GM21619 (cell line): Measurements from ENCODE around the gene USP6NL.

ENCODE experiments used
- ATAC-seq: cut with Tn5 transposase; IDR thresholded peaks from one replicate; pipeline ENCODE4 v1.9.1; 2021; ENCODE audit not compliant: unreplicated experiment

USP6NL gene

DNA sequence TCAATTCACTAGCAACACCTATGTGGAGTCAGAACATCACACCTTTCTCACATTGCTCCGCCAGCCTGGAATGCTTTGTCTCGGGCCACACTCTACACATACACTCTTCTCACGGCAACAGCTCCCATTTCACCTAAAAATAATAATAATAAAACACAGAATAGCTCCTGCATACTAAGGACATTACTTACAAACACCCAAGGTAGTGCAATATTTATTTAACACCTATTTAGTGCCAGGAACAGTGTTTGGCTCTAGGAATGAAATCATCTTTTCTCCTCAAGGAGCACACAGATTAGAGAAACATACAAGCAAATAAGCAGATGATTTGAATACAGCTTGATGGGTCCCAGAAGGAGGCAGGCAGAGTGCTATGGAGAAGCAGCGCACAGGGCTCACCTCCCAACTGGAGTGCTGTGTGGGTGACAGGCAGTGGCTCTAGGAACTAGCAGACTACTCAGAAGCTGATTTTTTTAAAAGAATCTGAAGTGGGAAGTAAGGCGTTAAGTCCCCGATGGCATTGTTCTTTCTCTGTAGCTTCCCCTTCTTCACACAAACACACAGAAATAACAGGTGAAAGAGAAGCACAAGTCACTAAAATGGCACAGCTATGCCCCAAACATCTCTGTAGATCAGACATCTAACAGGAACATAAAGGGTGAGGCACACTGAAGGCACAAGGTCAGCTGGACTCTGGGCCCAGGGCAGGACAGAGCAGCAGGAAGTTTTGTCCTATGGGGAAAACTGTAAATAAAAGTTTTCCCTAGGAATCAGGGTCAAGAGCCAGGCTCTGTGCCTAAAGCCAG, 16.7 kb downstream of the USP6NL start:
- ATAC-seq: no peak

DNA sequence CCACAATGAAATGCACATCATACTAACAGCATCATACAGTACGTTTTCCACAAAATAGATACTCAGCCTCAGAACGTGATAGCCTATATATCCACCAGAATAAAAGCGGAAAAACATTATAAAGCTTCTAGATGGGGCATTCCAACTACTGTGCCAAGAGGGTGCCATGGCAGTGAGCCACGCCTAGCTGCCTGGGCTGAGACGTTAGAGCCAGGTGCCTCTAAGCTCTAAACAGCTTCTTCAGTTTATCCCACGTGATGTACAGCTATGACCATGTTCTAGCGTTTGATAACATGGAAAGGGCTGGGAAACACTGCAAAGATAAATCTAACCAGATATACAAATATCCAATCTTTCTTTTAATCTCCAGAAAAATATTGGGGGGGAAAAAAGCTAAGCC, 17.8 kb downstream of the USP6NL start:
- ATAC-seq: no peak

DNA sequence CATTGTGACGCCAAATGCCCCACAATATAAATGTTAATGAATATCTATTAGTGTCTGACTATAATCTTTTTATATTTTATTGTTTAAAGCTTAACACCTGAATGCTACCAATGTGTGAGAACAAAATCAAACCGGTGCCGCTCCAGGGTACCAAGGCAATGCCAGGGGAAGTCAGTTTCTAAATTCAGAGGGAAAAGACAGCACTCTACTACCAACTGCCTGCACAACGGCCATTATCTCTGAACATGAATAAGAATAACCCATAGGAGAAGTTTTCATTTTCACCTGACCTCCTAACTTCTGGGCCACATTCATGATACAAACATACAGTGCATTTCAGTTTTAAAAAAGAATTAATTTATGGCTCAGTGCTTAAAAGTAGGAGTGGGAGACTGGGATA, 21.7 kb downstream of the USP6NL start:
- no peak for ATAC-seq

DNA sequence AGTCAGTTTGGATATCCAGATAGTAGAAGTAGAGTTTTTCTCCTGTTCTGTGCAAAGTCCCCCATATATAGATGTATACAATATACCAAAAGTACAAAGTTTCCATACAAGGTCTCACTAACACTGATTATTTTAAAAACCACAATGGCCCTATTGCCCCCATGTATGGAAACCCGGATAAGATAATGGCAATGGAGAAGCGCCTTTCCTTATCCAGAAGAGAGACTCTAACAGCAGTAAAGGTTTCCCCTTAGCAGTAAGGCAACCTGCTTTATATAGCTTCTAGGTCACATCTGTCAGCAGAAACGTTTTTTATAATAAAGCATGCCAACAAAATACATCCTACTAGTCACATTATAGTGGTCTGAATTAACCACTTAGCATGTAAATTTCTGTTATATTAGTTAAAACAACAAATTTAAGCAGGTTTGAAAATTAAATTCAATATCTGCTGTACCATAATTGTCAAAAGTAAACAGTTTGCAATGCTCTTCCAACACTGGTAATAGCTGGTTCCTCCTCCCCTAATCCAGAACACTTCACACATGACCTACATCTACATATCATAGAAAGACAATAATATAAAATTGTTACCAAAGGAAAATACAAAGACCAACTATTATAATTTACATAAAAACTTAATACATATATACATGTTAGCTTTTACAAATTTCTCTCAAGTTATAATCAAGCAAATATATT, 22.4 kb downstream of the USP6NL start:
- ATAC-seq: no peak

DNA sequence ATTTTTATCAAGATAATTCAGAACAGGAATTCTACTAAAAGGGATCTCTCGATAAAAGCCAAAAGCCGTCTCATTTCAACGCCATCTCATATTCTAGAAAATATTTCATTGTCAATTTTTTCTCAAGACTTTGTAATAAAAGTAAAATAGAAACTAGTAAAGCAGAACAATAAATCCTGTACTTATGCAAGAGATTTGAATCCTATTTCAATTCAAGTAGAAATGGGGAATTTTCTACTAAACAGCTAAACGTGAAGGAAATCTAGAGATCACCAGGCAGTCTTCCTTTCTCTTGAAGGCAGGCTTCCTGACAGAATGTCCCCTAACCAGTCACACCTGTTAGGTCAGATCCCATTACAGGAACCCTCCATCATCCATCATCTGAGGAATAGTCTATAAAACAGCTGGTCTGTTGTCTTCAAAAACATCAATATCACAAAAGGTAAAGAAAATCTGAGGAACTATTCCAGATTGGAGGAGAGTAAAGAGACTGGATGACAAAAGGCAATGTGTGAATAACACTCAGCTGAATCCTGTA, 23.7 kb downstream of the USP6NL start:
- ATAC-seq: no peak

DNA sequence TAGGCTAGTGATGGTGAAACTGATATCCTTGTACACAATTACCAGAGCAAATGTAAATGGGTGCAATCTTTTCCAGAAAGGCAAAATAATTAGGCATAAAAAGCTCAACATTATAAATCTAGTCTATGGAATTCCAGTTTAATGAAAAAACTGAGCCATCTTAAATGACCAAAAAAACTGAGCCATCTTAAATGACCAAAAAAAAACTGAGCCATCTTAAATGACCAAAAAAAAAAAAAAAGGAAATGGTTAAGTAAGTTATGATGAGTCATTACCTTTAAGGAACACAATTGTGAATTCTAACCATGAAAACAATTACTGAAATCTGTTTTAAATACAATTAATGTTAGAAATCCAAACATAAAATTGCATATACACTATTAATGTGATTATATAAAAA, 25.3 kb downstream of the USP6NL start:
- ATAC-seq: no peak

DNA sequence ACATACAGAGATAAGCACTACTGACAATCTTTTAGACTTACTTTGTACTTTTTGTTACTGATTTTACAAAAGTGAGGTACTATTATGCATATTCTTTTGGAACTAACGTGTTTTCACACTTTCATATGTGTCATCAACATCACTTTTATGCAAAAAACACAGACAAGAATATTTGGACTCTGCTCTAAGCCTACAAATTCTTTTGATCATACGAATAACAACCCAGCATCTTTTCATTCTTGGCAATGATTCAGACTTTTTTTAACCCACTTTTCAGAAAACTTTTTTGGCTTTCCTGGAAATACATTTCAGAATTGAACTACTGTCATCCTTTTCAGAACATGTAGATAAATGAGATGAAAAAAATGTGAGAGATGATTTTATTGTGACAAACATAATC, 30.2 kb downstream of the USP6NL start:
- ATAC-seq: no peak

DNA sequence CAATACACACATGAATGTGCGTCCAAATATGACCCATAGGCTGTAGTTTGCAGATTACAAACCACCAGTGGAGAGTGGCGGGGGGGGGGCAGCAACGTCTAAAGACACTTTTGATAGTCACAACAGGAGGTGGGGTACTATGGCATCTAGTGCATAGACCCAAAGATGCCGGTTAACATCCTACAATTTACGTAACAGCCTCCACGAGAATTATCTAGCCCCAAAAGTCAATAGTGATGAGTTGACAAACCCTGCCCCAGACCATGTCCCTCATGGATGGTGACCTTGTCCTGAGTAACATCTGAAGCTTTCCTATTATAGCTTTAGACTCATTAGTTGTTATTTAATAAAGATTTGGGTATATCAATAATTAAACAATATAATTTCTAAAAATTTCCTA, 31.6 kb downstream of the USP6NL start:
- ATAC-seq: no peak

DNA sequence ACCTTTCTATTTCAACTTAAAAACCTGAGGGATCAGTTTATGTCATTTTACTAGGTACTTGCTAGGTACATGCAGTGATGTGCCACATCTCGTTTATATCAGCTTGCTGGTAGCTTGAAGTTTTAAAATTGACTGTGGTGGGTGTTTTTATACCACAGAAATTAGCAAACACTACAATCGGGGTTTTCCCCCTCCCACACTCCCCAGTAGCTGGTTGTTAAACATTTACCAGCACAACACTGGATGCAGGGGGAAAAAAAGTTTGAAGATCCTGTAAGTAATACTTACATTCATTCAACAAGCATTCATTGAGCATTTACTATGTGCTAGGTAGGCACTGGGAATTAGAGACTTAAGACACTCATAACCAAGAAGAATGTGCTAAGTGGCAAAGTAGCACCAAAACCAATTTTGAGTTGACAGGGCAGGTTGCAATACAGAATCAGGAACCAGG, 32.6 kb downstream of the USP6NL start:
- peak; percentile 56 for ATAC-seq

DNA sequence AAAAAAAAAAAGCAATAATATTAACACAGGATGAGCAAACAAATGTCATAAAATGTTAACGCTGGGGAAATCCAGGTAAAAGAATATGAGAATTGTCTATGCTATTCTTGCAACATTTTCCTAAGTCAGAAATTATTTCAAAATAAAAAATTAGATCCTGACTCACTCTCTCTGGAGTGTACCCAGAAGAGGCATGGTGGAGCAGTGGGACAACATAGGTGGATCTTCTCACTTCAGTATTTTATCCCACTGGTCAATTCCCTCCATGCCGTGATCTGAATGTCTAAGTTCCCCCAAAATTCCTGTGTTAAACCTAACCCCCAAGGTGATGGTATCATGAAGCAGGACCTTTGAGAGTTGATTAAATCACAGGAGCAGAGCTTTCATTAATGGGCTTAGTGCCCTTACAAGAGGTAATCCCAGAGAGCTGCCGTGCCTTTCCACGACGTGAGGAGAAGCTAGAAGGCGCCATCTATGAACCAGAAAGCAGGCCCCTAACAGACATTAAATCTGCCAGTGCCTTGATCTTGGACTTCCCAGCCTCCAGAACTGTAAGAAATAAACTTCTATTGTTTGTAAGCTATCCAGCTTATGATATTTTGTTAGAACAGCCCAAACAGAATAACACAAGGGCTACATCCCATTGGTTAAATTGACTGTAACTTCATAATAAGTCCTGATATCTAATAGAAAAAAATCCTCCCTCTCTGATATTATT, 35.2 kb downstream of the USP6NL start:
- no peak for ATAC-seq

DNA sequence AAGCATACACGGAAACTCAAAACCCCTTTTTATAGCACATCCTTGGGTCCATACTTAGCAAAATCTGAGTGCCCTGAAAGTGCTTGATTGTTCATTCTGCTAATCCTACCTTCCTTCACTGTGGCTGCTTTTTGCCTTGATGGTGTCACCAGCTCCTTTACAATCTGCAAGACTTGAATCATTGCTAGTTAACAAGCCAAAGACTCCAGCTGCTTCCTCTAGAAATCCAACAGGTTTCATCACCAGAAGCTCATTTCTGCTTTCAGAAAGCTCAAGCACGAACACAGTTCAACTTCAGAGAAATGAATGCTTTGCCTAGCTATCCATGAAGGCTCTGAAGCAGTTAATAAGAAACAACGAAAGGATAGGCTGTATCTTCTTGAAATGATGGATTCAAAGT, 38.0 kb downstream of the USP6NL start:
- ATAC-seq: peak; percentile 62

DNA sequence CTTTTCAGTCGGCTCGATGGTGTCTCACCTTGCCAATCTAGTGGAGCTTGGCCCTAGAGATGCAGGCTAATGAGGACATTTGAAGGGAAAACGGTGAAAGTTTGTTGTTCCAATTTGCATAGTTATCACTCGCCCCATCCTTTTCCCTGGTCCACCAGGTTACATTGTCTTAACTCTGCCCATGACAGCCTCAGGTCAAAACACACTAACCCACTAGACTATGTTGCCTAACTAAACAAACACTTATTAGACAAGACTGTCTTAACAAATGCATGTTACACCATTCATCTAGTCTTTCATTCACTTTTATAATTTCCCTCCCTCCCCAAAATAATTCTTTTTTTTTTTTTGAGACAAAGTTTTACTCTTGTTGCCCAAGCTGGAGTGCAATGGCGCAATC, 40.7 kb downstream of the USP6NL start:
- no peak for ATAC-seq

DNA sequence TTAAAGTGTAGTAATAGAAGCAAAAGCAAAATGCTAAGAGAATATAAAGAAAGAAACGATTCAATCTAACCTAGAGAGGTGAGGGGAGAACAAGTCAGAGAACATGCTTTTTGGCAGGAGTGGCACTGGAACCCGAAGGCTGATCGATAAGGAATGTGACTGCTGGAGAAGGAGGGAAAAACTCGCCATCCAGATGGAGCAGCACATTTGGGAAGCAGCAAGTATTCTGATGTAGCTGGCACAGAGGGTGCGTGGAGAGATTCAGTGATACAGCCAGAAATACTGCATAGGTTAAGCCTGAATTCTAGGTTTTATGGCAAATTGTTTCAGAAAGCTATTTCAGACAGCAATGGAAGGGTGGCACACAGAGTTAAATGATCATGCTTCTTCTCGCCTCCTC, 42.0 kb downstream of the USP6NL start:
- ATAC-seq: no peak

DNA sequence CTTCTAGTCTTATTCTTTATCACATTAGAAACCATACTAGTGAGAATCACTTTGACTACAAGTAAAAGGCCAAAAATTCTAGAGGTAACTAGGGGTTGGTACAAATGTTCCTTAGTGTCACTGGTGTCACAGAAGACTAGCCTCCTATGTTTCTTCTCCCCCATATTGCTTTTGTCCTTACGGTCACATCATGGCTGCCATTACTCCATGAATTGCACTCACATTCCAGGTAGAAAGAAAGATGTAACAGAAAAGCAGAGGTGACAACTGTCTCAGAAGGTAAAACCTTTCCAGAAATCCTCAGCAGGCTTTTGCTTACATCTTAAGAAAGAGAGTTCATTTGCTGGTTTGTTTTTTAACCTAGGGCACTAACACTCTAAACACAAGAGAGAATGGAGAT, 42.9 kb downstream of the USP6NL start:
- no peak for ATAC-seq

DNA sequence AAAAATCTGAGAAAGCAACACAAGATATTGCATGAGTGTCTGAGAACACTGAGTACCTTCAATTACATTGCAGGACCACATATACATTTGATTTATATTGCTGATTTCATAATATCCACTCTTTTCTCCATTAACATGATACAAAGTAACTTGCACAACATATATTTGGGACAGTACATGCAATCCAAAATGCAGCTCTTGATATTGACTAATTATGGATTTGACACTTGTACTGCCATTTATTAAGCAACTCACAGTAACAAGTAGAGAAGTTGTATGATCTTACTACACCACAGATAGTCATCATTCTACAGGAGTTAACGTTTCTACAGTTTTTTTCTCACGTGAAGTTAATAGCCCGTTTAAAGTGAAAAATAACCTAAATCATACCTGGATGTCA, 46.7 kb downstream of the USP6NL start:
- no peak for ATAC-seq

DNA sequence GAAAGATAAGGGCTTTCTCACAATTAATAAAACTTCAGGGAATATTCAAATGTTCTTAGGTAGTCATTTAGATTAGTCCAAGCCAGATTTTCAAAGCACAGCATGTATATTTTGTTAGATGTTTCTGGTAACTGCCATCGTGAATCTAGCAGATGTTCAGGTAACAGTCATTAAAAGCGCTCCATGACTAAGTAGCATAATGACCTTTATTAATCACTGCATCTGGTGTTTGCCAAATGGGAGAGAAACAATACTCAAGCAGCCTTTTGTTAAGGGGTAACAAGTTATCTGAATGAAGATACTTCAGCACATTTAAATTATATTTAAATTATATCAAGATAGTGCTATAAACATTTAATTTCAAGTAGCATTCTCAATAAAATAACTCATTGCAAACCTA, 47.5 kb downstream of the USP6NL start:
- no peak for ATAC-seq

DNA sequence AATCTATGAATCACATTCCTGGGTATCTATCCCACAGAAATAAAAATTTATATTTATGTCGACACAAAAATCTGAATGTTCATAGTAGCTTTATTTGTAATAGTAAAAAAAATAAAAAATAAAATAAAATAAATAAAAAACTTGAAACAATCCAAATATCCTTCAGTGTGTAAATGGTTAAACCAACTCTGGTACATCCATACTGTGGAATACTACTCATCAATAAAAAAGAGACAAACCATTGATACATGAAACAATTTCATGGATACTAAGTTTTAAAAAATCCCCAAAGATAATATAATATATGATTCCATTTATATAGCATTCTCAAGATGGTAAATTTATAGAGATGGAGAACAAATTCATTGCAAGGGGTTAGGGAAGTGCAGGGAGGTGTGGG, 48.6 kb downstream of the USP6NL start:
- no peak for ATAC-seq

DNA sequence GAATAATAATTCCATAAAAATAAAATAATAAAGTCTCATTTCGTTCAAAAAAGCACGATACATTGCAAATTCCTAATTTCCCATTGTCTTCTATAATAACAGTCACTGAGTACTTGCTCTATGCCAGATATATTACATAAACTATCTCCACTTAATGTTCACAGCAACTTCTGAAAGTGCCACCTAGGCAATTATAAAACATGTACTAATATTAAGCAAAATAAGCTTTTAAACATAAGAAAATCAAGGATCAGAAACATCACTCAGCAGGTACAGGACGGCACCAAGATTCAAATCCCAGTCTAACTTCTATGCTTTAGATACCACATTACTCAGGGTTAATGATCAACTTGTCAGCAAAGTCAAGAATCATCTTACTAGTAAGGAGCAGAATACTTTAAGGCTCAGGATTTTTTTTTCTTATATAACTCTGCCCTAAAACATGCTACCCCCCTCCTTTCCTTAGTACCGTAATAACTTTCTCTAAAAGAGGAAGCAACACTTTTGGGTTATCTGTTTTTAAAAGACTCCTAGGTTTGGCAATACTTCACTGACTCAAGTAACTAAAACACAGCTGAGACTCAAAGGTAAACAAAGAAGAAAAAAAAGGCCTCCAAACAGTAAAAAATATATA, 51.3 kb downstream of the USP6NL start:
- peak; percentile 86 for ATAC-seq

DNA sequence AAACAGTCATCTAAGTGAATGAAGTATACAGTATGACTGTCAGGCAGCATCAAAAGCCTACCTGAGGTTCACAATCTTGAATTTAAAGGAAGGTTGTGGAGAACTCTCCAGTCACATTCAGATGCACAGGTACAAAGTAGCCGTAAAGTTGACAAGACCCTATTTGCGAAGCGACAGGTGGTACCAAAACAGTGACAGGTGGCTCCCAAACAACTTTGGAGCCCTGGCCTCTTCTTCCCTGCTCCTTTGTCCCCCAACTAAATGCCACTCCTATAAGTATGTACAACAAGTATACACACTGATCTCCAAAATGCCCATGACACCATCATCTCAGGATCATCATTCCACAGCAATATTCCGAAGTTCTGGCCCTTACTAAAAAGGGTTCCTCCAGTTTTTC, 53.5 kb downstream of the USP6NL start:
- no peak for ATAC-seq

DNA sequence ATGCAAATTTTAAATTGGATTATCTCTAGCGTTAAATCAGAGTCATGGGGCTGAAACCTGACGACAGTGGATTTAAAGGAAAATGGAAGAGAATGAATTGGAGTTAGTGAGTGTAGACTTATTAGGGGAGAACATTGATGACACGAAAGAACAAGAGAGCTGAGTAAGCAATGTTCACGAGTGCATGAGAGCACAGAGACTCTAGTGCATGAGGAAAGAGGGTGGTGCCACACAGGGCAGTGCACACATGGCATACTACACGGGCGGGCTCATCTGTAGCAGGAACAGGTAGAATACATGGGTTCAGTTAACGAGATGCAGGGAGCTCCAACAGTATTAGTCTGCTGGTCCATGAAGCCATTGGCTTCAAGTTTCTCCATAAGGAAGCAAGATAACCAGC, 53.9 kb downstream of the USP6NL start:
- ATAC-seq: no peak

DNA sequence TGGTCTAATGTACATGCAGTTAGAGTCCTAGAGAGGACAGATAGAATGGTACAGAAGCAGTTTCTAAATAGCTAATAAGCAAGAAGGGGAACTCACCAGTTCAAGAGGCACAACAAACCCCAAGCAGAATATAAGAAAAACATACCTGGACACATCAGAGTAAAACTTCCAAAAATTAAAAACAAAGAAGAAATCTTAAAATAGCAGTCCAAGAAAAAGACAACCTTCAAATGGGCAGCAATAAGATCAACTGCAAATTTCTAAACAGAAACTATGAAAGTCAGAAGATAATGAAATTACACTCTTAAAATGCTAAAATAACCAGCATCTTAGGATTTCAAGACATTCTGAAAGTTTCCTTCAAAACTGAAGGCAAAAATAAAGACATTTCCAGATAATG, 55.9 kb downstream of the USP6NL start:
- ATAC-seq: no peak
